ENCODE results near the gene RNF26.

- TF ChIP-seq, protein P1, sequence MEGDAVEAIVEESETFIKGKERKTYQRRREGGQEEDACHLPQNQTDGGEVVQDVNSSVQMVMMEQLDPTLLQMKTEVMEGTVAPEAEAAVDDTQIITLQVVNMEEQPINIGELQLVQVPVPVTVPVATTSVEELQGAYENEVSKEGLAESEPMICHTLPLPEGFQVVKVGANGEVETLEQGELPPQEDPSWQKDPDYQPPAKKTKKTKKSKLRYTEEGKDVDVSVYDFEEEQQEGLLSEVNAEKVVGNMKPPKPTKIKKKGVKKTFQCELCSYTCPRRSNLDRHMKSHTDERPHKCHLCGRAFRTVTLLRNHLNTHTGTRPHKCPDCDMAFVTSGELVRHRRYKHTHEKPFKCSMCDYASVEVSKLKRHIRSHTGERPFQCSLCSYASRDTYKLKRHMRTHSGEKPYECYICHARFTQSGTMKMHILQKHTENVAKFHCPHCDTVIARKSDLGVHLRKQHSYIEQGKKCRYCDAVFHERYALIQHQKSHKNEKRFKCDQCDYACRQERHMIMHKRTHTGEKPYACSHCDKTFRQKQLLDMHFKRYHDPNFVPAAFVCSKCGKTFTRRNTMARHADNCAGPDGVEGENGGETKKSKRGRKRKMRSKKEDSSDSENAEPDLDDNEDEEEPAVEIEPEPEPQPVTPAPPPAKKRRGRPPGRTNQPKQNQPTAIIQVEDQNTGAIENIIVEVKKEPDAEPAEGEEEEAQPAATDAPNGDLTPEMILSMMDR (conservative IDR thresholded peaks at IDR 0.05), result no peak
- TF ChIP-seq EZH2 (IDR thresholded peaks at IDR 0.05; ENCODE audit: low read depth), result no peak
Observed at GRCh38 chr11:119334174-119334930, at the start of gene RNF26.

All from PC-9 (cell line).